K562 treated with DMSO at 1 percent for 4 hours (cell line): Measurements from ENCODE around the gene SARM1. TPM values are rescaled to one million over a fixed set of nuclear protein-coding genes. Genes with fewer than 3 reads are reported as not detected.

ENCODE experiments used
- total RNA-seq: library from RNA; unstranded; fragments of 300-600 nt; gene quantifications from 2 replicates; pipeline ENCODE4 v1.2.3, GENCODE V29; 2022; ENCODE audit not compliant: insufficient read depth

SARM1 gene
- 1.3 and 3.2 TPM in 2 replicates for total RNA-seq

DNA sequence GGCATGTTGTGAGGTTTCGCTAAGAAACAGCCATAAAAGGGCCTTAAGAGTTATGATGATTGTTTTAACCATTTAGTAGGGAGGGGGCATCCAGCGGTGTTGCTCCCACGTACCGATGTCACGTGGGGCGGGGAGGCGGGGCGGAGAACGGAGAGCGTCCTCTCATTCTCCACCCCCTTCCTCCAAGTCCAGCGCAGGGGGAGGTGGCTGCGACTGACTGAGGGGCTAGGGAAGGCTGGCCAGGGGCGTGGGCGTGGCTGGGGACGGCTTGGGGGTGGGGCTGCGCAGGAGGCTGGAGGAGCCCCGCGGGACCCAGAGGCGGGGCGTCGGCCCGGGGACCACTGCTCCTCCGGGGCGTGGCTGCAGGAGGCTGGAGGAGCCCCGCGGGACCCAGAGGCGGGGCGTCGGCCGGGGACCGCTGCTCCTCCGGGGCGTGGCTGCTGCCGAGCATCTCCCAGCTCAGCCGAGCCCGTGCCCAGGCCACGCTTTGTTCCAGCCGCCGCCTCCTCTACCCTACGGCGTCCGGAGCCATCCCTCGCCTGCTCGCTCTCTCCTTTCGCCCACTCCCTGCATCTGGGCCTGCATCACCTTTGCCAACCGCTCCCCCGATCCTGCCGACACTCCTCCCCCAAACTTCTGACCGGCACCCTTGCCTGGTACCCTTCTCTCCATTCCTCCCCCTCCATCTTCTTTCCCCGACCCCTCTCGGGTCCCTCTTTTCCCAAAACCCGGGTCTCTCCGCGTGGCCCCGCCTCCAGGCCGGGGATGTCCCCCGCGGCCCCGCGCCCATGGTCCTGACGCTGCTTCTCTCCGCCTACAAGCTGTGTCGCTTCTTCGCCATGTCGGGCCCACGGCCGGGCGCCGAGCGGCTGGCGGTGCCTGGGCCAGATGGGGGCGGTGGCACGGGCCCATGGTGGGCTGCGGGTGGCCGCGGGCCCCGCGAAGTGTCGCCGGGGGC is at the start of gene SARM1:
TSS of gene SARM1 (plus strand) at position 450 of the 958 bp plus-strand sequence. CDS start at position 789, 339 bp downstream.

DNA sequence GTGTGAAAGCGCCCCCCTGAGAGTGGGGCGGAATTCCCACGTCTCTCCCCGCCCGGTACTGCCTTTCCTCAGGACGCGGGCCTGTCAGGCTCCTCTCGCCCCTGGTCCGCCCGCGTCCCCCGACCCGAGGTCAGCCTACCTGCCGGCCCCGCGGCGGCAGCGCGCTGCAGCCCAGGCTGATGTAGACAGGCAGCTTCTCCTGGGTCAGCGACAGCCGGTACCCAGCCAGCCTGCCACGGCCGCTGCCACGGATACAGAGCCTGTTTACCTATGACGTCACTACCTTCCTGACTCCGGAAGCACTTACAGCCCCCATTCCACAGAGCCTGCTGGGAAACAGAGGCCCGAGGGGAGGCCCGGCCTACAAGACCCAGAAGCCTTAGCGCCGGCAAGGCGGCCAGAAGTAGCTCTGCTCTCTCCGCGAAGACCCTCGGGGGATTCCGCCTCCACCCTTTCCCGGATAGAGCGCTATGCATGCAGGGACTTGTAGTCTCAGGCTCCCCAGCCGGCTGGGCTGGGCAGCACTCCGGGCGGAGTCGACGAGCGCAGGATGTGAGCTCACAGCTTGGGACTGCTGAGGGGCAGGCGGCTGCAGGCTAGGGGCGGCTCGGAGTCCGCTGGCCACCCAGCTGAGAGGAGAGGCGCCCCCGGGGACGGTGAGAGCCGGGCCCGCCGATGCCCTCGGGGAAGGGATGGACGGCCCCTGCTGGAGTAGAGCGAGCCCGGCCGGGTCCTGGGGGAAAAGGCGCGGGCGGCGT is 36.1 kb upstream of the SARM1 start, which contains the start of the genes IFT20 and TNFAIP1:
TSS of gene IFT20 (minus strand) at position 272 of the 758 bp plus-strand sequence. CDS start 3,487 bp downstream, outside the sequence.
TSS of gene TNFAIP1 (plus strand) at position 561 of the 758 bp plus-strand sequence. CDS start 3,761 bp downstream, outside the sequence.

DNA sequence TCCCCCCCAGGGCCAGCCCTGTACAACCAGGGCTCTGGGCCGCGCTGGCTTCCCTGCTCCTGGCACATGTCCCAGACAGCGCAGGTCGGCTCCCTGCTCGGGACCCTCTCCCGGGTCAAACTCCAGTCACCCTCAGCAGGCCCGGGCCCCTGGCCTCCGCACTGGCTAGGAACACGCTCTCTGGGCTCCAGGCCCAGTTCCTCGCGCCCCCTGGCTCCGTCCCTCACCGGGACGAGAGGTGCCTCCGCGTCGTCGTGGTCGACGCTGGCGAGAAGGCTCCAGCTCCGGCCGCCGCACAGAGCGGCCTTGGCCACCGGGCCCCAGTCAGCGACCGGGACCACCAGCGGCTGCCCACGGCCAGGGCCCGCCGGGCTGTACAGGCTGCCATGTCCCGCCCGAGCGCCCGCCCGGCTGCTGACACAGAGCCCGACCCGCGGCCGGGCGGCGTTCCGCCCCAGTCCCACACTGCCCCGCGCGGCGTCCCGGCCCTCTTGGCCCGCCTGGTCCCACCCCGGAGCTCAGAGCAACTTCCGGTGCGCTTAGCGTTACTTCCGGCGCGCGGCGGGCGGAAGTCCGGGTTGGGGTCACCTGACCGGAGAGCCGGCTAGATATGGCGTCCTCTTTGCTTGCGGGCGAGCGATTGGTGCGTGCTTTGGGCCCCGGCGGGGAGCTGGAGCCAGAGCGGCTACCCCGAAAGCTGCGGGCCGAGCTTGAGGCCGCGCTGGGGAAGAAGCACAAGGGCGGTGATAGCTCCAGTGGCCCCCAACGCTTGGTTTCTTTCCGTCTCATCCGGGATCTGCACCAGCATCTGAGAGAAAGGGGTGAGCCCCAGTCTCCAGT is 14.2 kb upstream of the SARM1 start, which contains the start of gene POLDIP2:
TSS of gene POLDIP2 (minus strand) at position 467 of the 840 bp plus-strand sequence. CDS start at position 388, 79 bp downstream.

DNA sequence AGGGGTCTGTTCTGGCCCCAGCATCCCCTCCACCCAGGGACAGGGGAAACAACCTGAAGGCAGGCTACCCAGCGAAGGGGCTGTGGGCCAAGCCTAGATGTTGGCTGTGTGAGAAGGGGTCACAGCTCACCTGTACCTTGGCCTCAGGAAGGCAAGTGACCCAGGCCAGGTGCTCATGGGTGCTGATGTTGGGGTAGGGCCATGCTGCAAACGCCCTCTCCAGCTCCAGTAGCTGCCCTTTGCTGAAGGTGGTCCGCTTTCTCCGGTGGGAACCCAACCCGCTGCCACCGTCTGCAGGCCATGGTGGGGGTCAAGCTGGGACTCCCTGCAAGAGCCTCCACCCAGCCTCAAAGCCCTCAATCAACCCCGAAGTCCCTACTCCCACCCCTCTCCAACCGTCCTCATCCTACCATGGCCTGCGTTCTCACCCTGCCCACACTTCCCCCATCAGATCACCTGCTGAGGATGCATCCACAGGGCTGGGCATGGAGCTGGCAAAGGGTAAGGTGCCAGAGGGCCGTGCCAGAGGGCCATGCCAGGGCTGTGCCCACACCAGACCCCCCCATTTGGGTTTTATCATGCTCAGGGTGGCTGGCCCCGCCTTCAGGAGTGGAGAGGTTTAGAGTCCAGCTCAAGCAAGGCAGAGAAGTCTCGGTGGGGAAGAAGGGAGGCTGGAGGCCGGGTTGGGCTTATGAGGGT is 6.7 kb upstream of the SARM1 start, which contains the start of gene SEBOX:
TSS of gene SEBOX (minus strand) at position 535 of the 699 bp plus-strand sequence. CDS start at position 487, 48 bp downstream.

DNA sequence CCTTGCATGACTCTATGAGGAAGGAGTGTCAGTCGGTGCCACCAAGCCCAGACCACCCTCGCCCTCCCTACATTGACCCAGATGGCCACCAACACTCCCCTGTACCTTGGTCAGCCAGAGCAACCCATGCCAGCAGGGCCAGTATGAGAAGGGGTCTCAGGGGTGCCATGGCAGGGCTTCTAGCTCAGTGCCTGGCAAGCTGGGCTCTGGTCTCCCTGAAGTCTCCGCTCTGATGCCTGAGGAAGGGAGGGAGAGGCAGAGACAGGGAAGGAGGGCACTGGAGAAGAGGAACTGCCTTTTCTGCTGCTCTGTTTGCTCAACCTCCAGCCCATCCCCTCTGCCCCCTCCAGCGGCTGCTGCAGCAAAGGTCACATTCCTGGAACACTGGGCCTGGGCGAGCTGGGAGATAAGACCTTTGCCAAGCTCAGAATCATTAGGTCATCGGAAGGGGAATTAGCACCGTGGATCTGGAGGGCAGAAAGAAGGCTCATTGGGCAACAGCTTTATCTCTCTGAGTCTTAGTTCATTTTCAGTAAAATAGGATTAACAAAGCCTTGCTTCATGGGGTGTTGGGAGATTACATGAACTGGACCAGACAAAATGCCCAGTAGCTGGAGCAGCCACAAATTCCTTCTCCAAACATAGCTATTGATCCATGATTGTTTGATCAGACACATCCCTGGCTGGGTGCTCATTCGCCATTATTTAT is 1.3 kb upstream of the SARM1 start, which contains the start of gene VTN:
TSS of gene VTN (minus strand) at position 273 of the 709 bp plus-strand sequence. CDS start at position 169, 104 bp downstream.

DNA sequence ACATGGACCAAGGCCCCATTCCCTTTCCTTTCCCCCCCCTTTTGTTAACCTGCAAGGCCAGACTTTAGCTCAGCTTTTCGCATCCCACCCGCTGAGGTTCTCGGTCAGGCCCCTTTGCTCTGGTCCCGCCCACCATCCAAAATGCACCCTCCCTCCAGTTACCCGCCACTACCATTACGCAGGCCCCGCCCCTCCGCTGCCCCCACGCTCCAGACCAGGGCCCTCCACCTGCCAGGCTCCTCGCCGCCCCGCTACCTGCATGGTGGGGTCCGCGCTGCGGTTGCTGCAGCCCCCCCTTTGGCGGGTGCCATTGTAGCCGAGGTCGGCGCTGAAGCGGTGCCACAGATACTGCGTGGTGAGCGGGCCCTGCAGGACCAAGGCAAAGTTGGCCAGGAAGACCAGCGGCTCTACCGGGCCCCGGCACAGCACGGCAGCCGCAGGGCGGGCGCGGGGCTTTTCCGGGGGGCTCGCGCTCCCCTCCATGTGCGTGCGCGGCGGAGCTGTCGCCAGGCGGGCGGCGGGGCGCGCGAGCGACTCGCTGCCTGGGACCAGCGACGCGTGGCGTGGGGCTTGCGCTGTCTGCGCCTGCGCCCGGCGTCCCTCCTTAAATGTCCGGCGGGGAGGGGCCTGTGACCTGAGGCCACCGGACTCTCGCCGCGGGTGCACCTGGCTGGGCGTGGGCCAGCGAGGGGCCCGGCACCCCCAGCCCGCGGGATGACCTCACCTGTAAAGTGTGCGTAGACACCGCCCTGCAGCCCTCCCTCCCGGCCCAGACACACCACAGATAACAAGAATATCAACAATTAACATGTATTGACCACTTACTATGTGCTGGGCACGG is 34.4 kb downstream of the SARM1 start, which contains the start of gene SLC46A1:
TSS of gene SLC46A1 (minus strand) at position 581 of the 841 bp plus-strand sequence. CDS start at position 483, 98 bp downstream.

Other genes starting within 250 kb of the SARM1 start
- gene TMEM97, start 52.5 kb upstream of the SARM1 start, total RNA-seq = 19.2 and 25.7 TPM in 2 replicates
- 45.9 and 48.3 TPM in 2 replicates for gene IFT20, start 36.2 kb upstream of the SARM1 start, total RNA-seq
- gene TNFAIP1, start 35.9 kb upstream of the SARM1 start, total RNA-seq = 10.5 and 16.4 TPM in 2 replicates
- gene POLDIP2, start 14.2 kb upstream of the SARM1 start, total RNA-seq = 69.0 and 78.3 TPM in 2 replicates
- not detected in 2 replicates for gene SEBOX, start 6.5 kb upstream of the SARM1 start, total RNA-seq
- gene VTN, start 1.4 kb upstream of the SARM1 start, total RNA-seq = 0.47 TPM in 1 of 2 replicates, not detected in the other
- 1.3 and 2.7 TPM in 2 replicates for gene SLC46A1, start 34.5 kb downstream of the SARM1 start, total RNA-seq
- not detected in 2 replicates for gene SLC13A2, start 102.0 kb downstream of the SARM1 start, total RNA-seq
- not detected in 2 replicates for gene FOXN1, start 134.7 kb downstream of the SARM1 start, total RNA-seq
- gene UNC119, start 180.9 kb downstream of the SARM1 start, total RNA-seq = 29.6 and 34.4 TPM in 2 replicates
- gene PIGS, start 199.8 kb downstream of the SARM1 start, total RNA-seq = 92.0 and 97.4 TPM in 2 replicates
- gene ALDOC, start 205.2 kb downstream of the SARM1 start, total RNA-seq = 52.1 and 58.6 TPM in 2 replicates
- gene SPAG5, start 227.3 kb downstream of the SARM1 start, total RNA-seq = 93.5 and 110 TPM in 2 replicates
- gene RSKR, start 242.5 kb downstream of the SARM1 start, total RNA-seq = 17.6 and 21.9 TPM in 2 replicates